Dermis blood vessel endothelial cell (primary cell): ENCODE measurements around the gene PATJ. TPM values are rescaled to one million over a fixed set of nuclear protein-coding genes. Genes with fewer than 3 reads are reported as not detected.
"Not testable (repeated sequence)": the region's sequence is repeated elsewhere in the genome, so short reads cannot be mapped to it uniquely, and the experiment has no call there.

Experiments
- DNase-seq: peaks from one replicate; pipeline ENCODE4 v3.0.0; 2010
- total RNA-seq: library from RNA; depleted of rRNA; stranded (reverse); fragments of >200 nt; gene quantifications from 2 replicates; pipeline ENCODE4 v1.2.3, GENCODE V29; 2014

PATJ gene
- total RNA-seq, 1 donor from 2014 or later: 5.4 TPM

GRCh38 chr1:61887076-61887867 lies 145.0 kb downstream of the PATJ start:
- DNase-seq: no peak

DNA sequence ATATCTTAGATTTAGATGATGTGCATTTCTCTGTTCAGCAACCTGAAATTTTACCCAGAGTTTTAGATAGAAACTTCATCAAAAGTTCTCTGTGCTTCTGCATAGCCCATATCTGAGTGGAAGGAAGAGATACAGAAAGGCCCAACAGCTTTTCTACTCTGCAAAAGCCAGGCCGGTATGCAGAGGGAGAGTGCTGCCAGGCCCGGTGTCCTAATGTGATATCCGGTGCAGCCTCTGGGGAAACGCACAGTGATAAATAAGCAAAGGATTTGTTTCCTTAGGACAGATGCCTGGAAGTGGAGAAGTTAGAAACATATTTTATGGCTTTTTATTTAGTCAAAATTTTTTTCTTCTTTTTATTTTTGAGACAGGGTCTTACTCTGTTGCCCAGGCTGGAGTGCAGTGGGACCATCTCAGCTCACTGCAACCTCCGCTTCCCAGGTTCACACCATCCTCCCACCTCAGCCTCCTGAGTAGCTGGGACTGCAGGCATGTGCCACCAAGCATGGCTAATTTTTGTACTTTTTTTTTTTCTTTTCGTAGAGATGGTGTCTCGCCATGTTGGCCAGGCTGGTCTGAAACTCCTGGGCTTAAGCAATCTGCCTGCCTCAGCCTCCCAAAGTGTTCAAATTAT lies 145.8 kb downstream of the PATJ start:
- no peak for DNase-seq

DNA sequence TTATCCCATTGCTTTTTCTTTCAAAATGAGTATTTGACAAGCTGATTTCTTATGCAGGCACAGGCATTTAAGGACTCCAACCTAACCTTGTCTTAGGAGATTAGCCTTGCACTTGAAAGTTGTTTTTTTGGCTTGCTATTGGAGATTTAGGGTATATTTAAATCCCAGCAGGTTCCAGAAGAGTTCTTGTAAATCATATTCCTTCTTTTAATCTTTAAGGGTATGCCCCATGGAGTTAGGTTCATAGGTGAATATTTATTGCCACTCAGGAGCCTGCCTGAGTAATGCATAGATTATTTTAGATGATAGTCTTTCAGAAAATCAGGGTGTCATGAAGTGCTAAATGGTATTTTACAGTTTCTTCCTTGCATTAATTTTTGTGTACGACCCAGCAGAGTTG lies 146.5 kb downstream of the PATJ start:
- DNase-seq: no peak

- not testable (repeated sequence) for DNase-seq
These were observed 148.2 kb downstream of the PATJ start for GRCh38 chr1:61890435-61890834.

DNA sequence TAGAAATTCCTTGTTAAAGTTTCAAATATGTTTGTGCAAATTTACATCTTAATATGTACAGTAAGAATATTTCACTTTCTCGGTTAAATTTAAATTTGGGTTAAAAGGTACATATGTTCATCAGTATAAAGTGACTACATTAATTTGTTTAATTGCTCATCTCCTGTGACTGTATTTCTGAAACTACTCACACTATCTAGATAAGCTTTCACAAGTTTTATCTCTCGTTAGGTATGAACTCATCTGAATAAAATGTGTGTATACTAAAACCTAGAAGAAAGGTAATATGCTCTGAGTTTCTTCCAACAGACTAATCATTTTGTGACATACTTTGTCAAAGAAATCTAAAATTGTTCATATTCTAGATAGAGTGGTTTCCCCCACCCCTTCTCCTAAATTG lies 150.7 kb downstream of the PATJ start:
- DNase-seq: no peak

DNA sequence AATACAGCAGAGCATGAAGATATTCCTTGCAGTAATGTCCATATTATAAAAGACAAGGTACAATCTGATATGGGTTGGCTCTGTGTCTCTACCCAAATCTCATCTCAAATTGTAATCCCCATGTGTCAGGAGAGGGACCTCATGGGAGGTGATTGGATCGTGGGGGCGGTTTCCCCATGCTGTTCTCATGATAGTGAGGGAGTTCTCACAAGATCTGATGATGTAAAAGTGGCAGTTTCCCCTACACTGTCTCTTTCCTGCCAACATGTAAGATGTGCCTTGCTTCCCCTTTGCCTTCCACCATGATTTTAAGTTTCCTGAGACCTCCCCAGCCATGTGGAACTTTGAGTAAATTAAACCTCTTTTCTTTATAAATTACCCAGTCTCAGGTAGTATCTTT lies 152.0 kb downstream of the PATJ start:
- DNase-seq: not testable (repeated sequence)

- no peak for DNase-seq
These were observed 152.9 kb downstream of the PATJ start for GRCh38 chr1:61895175-61895574.

GRCh38 chr1:61898658-61899057 lies 156.4 kb downstream of the PATJ start:
- DNase-seq: no peak

DNA sequence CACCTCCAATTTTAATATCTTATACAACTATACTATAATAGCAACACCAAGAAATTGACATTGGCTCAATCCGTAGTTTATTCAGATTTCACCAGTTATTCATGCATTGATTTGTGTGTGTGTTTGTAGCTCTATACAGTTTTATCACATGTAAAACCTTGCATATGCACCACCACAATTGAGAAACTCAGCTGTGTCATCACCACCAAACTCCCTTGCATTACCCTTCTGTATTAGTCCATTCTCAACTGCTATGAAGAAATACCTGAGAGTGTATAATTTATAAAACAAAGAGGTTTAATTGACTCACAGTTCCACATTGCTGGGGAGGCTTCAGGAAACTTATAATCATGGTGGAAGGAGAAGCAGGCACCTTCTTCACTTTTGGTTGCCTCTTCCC lies 162.1 kb downstream of the PATJ start:
- DNase-seq: no peak

DNA sequence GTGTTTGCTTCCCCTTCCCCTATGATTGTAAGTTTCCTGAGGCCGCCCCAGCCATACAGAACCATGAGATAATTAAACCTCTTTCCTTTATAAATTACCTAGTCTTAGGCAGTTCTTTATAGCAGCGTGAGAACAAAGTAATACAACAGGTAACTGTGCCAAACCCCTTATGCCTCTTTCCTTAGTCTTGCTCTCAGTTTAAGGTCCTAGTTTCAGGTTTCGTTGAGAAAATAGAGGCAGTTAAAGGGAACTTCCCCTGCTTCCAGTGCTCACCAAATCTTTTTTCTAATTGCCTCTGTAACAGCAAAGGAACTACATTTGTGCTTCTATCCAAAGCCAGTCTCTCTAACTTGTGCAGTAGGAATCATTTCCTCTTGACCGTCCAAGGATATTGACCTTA lies 164.8 kb downstream of the PATJ start:
- DNase-seq: no peak

GRCh38 chr1:61910035-61910434 lies 167.8 kb downstream of the PATJ start:
- DNase-seq: no peak

DNA sequence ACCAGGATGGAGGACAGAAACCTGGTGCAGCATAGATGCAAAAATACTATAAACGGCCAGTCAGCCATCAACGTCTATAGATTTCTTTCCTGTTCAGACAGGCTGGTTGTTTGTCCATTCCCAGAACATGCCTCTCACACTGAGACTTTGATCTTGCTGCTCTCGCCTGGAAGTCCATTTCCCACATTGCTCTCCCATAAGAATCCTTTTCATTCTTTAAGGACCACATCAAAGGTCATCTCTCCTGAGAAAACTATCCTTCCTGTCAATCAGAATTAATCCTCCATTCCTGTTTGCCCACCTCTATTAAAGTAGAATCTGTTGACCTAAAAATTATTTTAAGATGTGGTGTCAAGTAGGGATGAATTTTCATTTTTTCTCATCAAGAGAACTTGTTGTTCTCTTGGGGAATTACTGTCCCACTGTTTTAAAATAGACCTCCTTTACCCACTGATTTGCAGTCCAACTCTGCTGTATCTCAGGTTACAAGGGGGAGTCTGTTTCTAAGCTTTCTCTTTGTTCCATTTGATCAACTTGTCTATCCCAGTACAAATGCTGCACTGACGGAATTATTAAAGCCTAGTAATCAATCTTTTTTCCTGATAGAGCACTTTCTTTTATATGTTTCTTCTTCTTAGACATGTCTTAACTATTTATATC lies 172.7 kb downstream of the PATJ start:
- no peak for DNase-seq

DNA sequence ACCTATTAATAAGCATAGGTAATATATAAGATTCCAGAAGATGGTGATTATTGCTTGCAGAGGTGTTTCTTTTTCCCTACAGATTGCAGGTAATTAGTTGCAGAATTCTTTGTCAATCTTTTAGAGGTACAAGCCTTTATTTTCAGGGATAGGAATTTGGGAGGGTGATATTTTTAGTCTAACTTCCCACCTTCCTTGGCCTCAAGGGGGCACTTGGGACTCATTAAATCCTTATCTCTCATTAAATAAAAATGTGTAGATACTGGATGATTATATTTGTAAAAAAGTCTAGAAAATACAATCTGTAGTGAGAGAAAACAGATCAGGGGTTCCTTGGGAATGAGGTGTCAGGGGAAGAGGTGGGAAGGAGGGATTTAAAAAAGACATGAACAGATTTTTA lies 179.2 kb downstream of the PATJ start:
- DNase-seq: peak; percentile 6

GRCh38 chr1:61922950-61923480 lies 180.7 kb downstream of the PATJ start:
- DNase-seq: no peak

DNA sequence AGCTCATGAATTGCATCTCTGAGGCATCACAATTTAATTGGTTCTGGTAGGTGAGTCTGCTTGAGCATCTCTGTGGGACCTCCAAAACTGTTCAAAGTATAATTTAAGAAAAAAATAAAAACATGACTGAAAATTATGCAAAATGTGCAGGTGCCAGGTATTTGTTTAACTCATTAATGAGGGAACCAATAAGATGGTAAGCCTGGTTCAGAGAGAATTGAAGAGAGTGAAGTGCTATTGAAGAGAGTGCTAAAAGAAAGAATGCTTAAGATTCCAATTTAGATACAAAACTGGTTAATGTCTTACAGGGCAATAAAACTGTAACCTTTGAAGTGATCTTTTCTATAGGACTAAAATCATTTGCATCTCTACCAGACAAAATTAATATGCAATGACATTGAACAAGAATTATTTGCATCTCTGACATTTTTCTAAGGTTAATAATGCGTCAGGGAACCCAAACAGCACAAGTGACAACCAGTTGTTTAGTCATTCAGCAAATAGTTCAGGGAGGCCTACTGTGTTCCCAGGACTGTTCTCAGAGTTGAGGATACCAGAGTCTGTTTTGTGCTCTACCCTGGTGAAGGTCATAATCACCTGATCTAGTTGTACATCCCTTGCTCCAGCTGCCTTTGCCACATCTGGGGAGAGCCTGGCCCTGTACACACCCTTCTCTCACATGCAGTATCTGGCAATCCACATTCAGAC lies 183.5 kb downstream of the PATJ start:
- DNase-seq: no peak

DNA sequence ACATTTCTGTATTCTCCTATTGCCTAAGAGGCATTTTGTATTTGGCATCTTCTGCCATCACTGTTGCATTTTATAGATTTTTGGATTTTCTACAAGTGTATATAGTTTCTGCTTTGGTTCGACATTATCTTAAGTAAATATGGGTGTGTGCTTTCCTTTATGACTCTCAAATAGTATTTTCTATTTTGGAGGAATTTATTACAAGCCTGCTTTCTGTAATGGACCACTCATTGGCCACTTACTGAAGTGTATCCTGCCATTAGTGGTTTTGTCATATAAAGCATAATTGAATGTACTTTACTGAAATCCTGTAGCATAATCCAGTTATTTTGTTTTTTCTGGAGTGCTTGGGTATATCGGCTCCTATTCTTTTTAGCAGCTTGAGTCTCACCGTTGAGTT lies 184.3 kb downstream of the PATJ start:
- DNase-seq: no peak

- DNase-seq: no peak
These were observed 187.9 kb downstream of the PATJ start for GRCh38 chr1:61930116-61930645.

- no peak for DNase-seq
These were observed 189.5 kb downstream of the PATJ start for GRCh38 chr1:61931587-61932279.

- DNase-seq: no peak
These were observed 193.2 kb downstream of the PATJ start for GRCh38 chr1:61935516-61935915.

DNA sequence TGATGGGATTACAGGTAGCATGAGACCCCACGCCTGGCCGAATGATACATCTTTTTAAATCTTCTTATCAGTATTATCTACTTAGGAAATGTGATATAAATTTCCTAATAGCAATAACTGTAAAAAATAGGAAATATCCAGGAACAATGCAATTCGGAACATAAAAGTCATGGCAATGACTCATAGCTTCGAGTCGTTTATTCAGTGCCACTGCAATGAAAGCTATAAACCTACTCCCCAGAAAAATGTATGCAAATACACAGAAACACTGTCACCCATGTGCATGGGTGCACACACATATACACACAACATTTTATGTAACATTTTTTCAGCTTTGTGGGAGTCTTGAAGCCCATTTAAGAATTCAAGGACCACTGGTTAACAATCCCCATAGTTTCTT lies 194.6 kb downstream of the PATJ start:
- DNase-seq: peak; percentile 18

DNA sequence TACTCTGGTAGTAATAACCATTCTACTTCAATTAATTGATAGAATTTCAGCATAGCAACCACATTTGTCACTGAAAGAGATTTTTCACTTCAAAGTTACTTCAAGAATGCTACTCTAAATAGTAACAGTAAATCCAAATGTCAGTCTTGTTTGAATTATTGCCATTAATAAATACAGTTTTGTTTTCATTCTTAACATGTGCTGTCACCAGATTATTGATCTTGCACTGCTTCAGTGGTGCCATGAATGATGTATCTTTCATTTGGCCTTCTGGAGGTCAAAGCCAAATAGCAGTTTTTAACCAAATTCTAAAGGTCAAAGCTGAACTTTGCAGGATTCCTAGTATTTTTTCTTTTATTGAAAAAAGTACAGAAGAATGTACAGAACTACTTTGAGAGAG lies 199.5 kb downstream of the PATJ start:
- no peak for DNase-seq

GRCh38 chr1:61942856-61943255 lies 200.6 kb downstream of the PATJ start:
- DNase-seq: no peak
